ENCODE measurements around the gene LZTS3.

LZTS3 gene

DNA sequence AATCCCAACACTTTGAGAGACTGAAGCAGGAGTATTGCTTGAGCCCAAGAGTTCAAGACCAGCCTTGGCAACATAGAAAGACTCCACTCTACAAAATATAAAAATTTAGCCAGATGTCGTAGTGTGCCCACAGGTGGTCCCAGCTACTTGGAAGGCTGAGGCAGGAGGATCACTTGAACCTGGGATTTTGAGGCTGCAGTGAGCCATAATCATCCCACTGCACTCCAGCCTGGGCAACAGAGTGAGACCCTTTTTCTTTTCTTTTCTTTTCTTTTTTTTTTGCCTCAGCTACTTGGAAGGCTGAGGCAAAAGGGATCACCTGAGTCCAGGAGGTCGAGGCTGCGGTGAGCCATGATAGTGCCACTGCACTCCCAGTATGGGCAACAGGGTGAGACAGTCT is 31.6 kb downstream of the LZTS3 start:
- Histone ChIP-seq H4K20me1 (ENCODE audit: insufficient read depth, low read length) (peaks cover 22% of the 10 kb centered on the region), H3K36me3 (replicated peaks; ENCODE audit: low read depth, low read length) (peaks cover 15% of the 10 kb centered on the region), H2AFZ (ENCODE audit: low read depth, low read length) (no peak overlapping the region), H3K9me3 (ENCODE audit: insufficient read depth, low read length) (no peaks in the 10 kb centered on the region), H3K4me3 (ENCODE audit: low read length) (no peak overlapping the region), H3K27ac (ENCODE audit: low read length) (no peak overlapping the region), H3K79me2 (ENCODE audit: low read length) (peaks cover 45% of the 10 kb centered on the region), H3K9ac (ENCODE audit: low read length) (no peak overlapping the region), H3K4me1 (ENCODE audit: low read length) (no peaks in the 10 kb centered on the region), H3K4me2 (ENCODE audit: low read length) (no peak overlapping the region), H3K27me3 (ENCODE audit: low read depth, low read length) (no peaks in the 10 kb centered on the region)
- TF ChIP-seq, protein P1, sequence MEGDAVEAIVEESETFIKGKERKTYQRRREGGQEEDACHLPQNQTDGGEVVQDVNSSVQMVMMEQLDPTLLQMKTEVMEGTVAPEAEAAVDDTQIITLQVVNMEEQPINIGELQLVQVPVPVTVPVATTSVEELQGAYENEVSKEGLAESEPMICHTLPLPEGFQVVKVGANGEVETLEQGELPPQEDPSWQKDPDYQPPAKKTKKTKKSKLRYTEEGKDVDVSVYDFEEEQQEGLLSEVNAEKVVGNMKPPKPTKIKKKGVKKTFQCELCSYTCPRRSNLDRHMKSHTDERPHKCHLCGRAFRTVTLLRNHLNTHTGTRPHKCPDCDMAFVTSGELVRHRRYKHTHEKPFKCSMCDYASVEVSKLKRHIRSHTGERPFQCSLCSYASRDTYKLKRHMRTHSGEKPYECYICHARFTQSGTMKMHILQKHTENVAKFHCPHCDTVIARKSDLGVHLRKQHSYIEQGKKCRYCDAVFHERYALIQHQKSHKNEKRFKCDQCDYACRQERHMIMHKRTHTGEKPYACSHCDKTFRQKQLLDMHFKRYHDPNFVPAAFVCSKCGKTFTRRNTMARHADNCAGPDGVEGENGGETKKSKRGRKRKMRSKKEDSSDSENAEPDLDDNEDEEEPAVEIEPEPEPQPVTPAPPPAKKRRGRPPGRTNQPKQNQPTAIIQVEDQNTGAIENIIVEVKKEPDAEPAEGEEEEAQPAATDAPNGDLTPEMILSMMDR (IDR thresholded peaks at IDR 0.05; ENCODE audit: low read depth, low read length), result no peak
- TF ChIP-seq EZH2phosphoT487 (IDR thresholded peaks at IDR 0.05; ENCODE audit: low read depth), result no peak

DNA sequence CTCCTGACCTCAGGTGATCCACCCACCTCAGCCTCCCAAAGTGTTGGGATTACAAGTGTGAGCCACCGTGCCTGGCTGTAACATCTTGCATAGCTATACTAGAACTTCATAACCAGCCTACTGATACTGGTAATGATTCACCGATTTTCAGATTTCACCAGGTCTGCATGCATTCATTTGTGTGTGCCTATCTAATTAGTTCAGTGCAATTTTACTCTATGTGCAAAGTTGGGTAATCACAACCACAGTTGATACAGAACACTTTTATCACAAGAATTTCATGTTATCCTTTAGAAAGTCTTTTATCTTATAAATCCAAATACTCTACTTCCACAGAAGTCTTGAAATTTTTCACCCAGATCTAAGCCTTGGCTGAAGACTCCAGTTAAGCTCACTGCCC is 35.9 kb downstream of the LZTS3 start:
- Histone ChIP-seq H3K9me3 (ENCODE audit: insufficient read depth, low read length) (no peaks in the 10 kb centered on the region), H3K4me2 (ENCODE audit: low read length) (no peak overlapping the region), H3K36me3 (replicated peaks; ENCODE audit: low read depth, low read length) (peaks cover 3% of the 10 kb centered on the region), H4K20me1 (ENCODE audit: insufficient read depth, low read length) (peaks cover 17% of the 10 kb centered on the region), H3K27me3 (ENCODE audit: low read depth, low read length) (no peaks in the 10 kb centered on the region), H3K79me2 (ENCODE audit: low read length) (peaks cover 19% of the 10 kb centered on the region), H3K9ac (ENCODE audit: low read length) (no peak overlapping the region), H3K27ac (ENCODE audit: low read length) (no peak overlapping the region), H3K4me3 (ENCODE audit: low read length) (no peak overlapping the region), H3K4me1 (ENCODE audit: low read length) (no peaks in the 10 kb centered on the region), H2AFZ (ENCODE audit: low read depth, low read length) (no peak overlapping the region)
- TF ChIP-seq, protein P1 (IDR thresholded peaks at IDR 0.05; ENCODE audit: low read depth, low read length), result no peak
- no peak for TF ChIP-seq EZH2phosphoT487 (IDR thresholded peaks at IDR 0.05; ENCODE audit: low read depth)

DNA sequence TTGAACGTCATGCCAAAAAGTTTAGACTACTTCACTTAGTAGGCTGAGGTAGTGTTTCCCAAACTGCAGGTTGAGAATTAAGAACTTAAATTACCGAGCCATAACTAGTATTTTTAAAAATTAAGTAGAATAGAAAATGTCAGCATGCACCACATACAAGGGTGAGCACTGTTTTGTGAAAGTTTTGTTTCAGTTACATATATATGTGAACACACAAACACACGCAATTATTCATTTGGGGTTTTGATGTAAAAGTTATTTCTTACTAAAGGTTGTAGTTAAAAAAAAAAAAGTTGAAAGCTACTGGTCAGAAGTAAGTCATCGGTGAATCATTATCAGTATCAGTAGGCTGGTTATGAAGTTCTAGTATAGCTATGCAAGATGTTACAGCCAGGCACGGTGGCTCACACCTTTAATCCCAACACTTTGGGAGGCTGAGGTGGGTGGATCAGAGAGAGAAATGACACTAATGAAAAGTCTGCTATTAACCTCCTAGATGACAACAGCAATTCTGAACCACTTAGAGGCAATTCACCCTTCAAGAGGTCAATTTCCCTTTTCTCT is 37.8 kb downstream of the LZTS3 start:
- peaks cover 13% of the 10 kb centered on the region for H3K79me2 ChIP-seq (ENCODE audit: low read length)

DNA sequence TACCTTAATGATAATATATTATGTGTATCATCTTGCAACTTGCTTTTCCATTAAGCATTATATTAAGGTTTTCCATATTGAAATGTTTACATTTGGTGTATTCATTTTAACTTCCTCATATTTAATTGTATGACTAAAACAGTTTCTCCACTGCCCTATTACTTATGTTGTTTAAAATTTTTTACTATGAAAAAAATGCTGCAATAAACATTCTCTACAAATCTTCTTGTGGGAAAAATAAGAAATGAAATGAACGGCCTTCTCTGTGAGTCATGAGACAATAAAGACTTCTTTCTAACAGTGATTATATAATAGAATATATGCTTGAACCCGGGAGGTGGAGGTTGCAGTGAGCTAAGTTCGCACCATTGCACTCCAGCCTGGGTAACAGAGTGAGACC is 39.2 kb downstream of the LZTS3 start:
- no peak overlapping the region for H3K4me3 ChIP-seq (ENCODE audit: low read length)
- H4K20me1 ChIP-seq (ENCODE audit: insufficient read depth, low read length), result peaks cover 13% of the 10 kb centered on the region
- no peak for TF ChIP-seq EZH2phosphoT487 (IDR thresholded peaks at IDR 0.05; ENCODE audit: low read depth)
- TF ChIP-seq, protein P1 (IDR thresholded peaks at IDR 0.05; ENCODE audit: low read depth, low read length), result no peak
- H3K27me3 ChIP-seq (ENCODE audit: low read depth, low read length), result no peaks in the 10 kb centered on the region
- no peak overlapping the region for H2AFZ ChIP-seq (ENCODE audit: low read depth, low read length)
- H3K27ac ChIP-seq (ENCODE audit: low read length), result no peak overlapping the region
- peaks cover 3% of the 10 kb centered on the region for H3K36me3 ChIP-seq (replicated peaks; ENCODE audit: low read depth, low read length)
- no peaks in the 10 kb centered on the region for H3K4me1 ChIP-seq (ENCODE audit: low read length)
- H3K4me2 ChIP-seq (ENCODE audit: low read length), result no peak overlapping the region
- 0 out of 2 replicates have a peak, but pooled peaks cover 7% of the 10 kb centered on the region for H3K79me2 ChIP-seq (ENCODE audit: low read length)
- no peaks in the 10 kb centered on the region for H3K9me3 ChIP-seq (ENCODE audit: insufficient read depth, low read length)
- H3K9ac ChIP-seq (ENCODE audit: low read length), result no peak overlapping the region

More for the DNA sequence above, 37.8 kb downstream of the LZTS3 start:
- Histone ChIP-seq H3K4me3 (ENCODE audit: low read length) (no peak overlapping the region), H3K9ac (ENCODE audit: low read length) (no peak overlapping the region), H2AFZ (ENCODE audit: low read depth, low read length) (no peak overlapping the region), H3K36me3 (replicated peaks; ENCODE audit: low read depth, low read length) (peaks cover 3% of the 10 kb centered on the region), H3K27me3 (ENCODE audit: low read depth, low read length) (no peaks in the 10 kb centered on the region), H4K20me1 (ENCODE audit: insufficient read depth, low read length) (peaks cover 15% of the 10 kb centered on the region), H3K9me3 (ENCODE audit: insufficient read depth, low read length) (no peaks in the 10 kb centered on the region), H3K27ac (ENCODE audit: low read length) (no peak overlapping the region), H3K4me2 (ENCODE audit: low read length) (no peak overlapping the region), H3K4me1 (ENCODE audit: low read length) (no peaks in the 10 kb centered on the region)
- TF ChIP-seq, protein P1 (IDR thresholded peaks at IDR 0.05; ENCODE audit: low read depth, low read length), result no peak
- no peak for TF ChIP-seq EZH2phosphoT487 (IDR thresholded peaks at IDR 0.05; ENCODE audit: low read depth)

Data from OCI-LY3 (cell line).